Activated CD4-positive, CD25-positive, alpha-beta regulatory T cell (primary cell): ENCODE measurements around the gene NSMCE1.

Experiments
- DNase-seq, 4 experiments: peaks; one replicate each; lab custom pipeline; 2025; lab: John Stamatoyannopoulos, UW

Gene NSMCE1

GRCh38 chr16:27195076-27195741 is 73.4 kb downstream of the NSMCE1 start:
- DNase-seq: no peak

- no peak for DNase-seq
These were observed 75.1 kb downstream of the NSMCE1 start for GRCh38 chr16:27193300-27193990.

- DNase-seq: no peak
These were observed 77.1 kb downstream of the NSMCE1 start for GRCh38 chr16:27191352-27191924.

GRCh38 chr16:27190316-27190871 is 78.2 kb downstream of the NSMCE1 start:
- DNase-seq: no peak

- no peak for DNase-seq
These were observed 79.1 kb downstream of the NSMCE1 start for GRCh38 chr16:27189335-27189972.

- DNase-seq: no peak
These were observed 79.9 kb downstream of the NSMCE1 start for GRCh38 chr16:27188633-27189032.

GRCh38 chr16:27185776-27186130 is 82.8 kb downstream of the NSMCE1 start:
- DNase-seq: no peak

GRCh38 chr16:27182906-27183405 is 85.6 kb downstream of the NSMCE1 start:
- DNase-seq: no peak

- DNase-seq: no peak
These were observed 87.4 kb downstream of the NSMCE1 start for GRCh38 chr16:27181019-27181790.

GRCh38 chr16:27179500-27180072 is 89.0 kb downstream of the NSMCE1 start:
- DNase-seq: peak; percentile 47 to 65 (median 62)

GRCh38 chr16:27177031-27177774 is 91.4 kb downstream of the NSMCE1 start:
- no peak for DNase-seq

- no peak for DNase-seq
These were observed 92.7 kb downstream of the NSMCE1 start for GRCh38 chr16:27175888-27176287.
